ENCODE results near the gene KCNIP1.

The KCNIP1 gene

DNA sequence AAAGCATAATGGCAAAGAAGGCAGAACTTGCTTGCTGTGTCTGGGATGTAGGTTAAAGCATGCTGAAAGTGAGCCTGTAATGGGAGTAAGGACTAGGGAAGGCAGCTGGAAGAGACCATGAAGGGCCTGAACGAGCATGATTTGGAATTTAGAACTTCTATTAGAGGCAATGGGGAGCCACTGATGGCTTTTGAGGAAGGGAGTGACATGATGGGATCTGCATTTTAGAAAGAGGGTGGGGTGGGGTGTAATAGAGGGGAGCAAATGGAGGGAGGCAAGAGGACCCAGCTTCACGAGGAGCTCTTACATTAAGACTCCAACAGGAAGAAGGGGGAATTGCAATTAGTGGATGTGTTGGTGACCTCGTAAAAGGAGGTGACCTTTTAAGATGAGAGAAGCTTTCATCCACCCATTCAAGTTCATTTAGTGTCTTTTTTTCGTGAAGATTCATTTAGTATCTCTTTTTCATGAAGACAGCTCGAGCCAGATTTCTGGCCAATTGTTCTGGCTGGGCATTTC is 266.1 kb downstream of the KCNIP1 start:
- no peaks in the 10 kb centered on the region for H3K27me3 ChIP-seq (ENCODE audit: insufficient read depth, low read length)
- no peak overlapping the region for H3K14ac ChIP-seq (ENCODE audit: low read length)
- no peak overlapping the region for H3K4me3 ChIP-seq (ENCODE audit: low read depth, low read length)
- H2BK5ac ChIP-seq (ENCODE audit: low read depth, low read length, poor library complexity): no peak overlapping the region
- H3K4me2 ChIP-seq (ENCODE audit: low read length): no peak overlapping the region
- H2BK12ac ChIP-seq (ENCODE audit: low read length): no peak overlapping the region
- H3K79me2 ChIP-seq (ENCODE audit: control insufficient read depth, insufficient read depth, low read length, poor library complexity): no peaks in the 10 kb centered on the region
- no peak overlapping the region for H3K18ac ChIP-seq (ENCODE audit: low read length)
- no peak for DNase-seq
- no peak overlapping the region for H4K91ac ChIP-seq (ENCODE audit: low read depth, low read length)
- no peak overlapping the region for H3K23ac ChIP-seq (ENCODE audit: low read length)
- H3K4ac ChIP-seq (ENCODE audit: low read depth, low read length): no peak overlapping the region
- no peak overlapping the region for H2AFZ ChIP-seq (ENCODE audit: insufficient read depth, low read length, poor library complexity)
- H3K36me3 ChIP-seq (ENCODE audit: control insufficient read depth in 1 of 2, insufficient read depth in 2 of 2, low read length in 2 of 2): no peaks in the 10 kb centered on the region
- no peak overlapping the region for H3K27ac ChIP-seq (ENCODE audit: low read depth, low read length)
- no peak overlapping the region for H4K8ac ChIP-seq (ENCODE audit: low read depth, low read length)
- no peak overlapping the region for H4K12ac ChIP-seq (ENCODE audit: low read depth, low read length)
- H3K79me1 ChIP-seq (ENCODE audit: low read length): peaks cover 9% of the 10 kb centered on the region
- no peak overlapping the region for H2AK5ac ChIP-seq (ENCODE audit: low read length)
- no peak overlapping the region for H2BK120ac ChIP-seq (ENCODE audit: insufficient read depth, low read length, poor library complexity)
- WGBS (ENCODE audit: extremely low coverage, insufficient coverage, insufficient read length): no CpG with 5 or more reads among the region's 5 CpGs
- no peak overlapping the region for H3K9ac ChIP-seq (ENCODE audit: low read length)
- no peaks in the 10 kb centered on the region for H3K9me3 ChIP-seq (ENCODE audit: insufficient read depth, low read depth, low read length)
- H3K4me1 ChIP-seq (ENCODE audit: control insufficient read depth in 1 of 2, insufficient read depth in 2 of 2, low read length in 2 of 2): peaks cover 15 to 17% of the 10 kb centered on the region in 2 experiments

DNA sequence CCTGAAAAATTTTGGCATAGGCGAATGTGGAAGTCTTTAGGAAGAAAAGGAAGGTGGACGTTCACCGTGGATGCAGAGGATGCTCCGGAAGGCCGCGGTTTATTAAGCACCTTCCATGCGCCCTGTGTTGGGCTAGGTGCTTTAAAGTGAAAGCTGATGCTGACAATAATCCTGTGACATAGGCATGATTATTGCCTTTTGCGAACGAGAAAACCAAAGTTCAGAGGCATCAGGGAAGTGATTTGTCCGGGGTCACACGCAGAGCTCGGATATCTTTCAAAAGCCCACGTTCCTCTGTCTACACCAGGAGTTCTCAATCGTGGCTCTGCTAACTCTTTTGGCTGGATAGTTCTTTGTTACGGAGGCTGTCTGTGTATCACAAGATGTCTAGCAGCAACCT is 267.7 kb downstream of the KCNIP1 start:
- Histone ChIP-seq H3K23ac (ENCODE audit: low read length) (no peak overlapping the region), H3K4me2 (ENCODE audit: low read length) (no peak overlapping the region), H3K27me3 (ENCODE audit: insufficient read depth, low read length) (no peaks in the 10 kb centered on the region), H2BK5ac (ENCODE audit: low read depth, low read length, poor library complexity) (no peak overlapping the region), H3K4ac (ENCODE audit: low read depth, low read length) (no peak overlapping the region), H3K79me1 (ENCODE audit: low read length) (peaks cover 14% of the 10 kb centered on the region), H3K14ac (ENCODE audit: low read length) (no peak overlapping the region), H2BK12ac (ENCODE audit: low read length) (no peak overlapping the region), H3K4me1 (ENCODE audit: control insufficient read depth in 1 of 2, insufficient read depth in 2 of 2, low read length in 2 of 2) (peaks cover 17 to 22% of the 10 kb centered on the region in 2 experiments), H3K18ac (ENCODE audit: low read length) (no peak overlapping the region), H3K9me3 (ENCODE audit: insufficient read depth, low read depth, low read length) (no peaks in the 10 kb centered on the region), H3K36me3 (ENCODE audit: control insufficient read depth in 1 of 2, insufficient read depth in 2 of 2, low read length in 2 of 2) (no peaks in the 10 kb centered on the region), H4K8ac (ENCODE audit: low read depth, low read length) (no peak overlapping the region), H4K12ac (ENCODE audit: low read depth, low read length) (no peak overlapping the region), H2BK120ac (ENCODE audit: insufficient read depth, low read length, poor library complexity) (no peak overlapping the region), H2AFZ (ENCODE audit: insufficient read depth, low read length, poor library complexity) (no peak overlapping the region), H3K9ac (ENCODE audit: low read length) (no peak overlapping the region), H3K4me3 (ENCODE audit: low read depth, low read length) (no peak overlapping the region), H2AK5ac (ENCODE audit: low read length) (no peak overlapping the region), H4K91ac (ENCODE audit: low read depth, low read length) (no peak overlapping the region), H3K27ac (ENCODE audit: low read depth, low read length) (no peak overlapping the region), H3K79me2 (ENCODE audit: control insufficient read depth, insufficient read depth, low read length, poor library complexity) (no peaks in the 10 kb centered on the region)
- WGBS (ENCODE audit: extremely low coverage, insufficient coverage, insufficient read length): no CpG with 5 or more reads among the region's 15 CpGs
- no peak for DNase-seq

DNA sequence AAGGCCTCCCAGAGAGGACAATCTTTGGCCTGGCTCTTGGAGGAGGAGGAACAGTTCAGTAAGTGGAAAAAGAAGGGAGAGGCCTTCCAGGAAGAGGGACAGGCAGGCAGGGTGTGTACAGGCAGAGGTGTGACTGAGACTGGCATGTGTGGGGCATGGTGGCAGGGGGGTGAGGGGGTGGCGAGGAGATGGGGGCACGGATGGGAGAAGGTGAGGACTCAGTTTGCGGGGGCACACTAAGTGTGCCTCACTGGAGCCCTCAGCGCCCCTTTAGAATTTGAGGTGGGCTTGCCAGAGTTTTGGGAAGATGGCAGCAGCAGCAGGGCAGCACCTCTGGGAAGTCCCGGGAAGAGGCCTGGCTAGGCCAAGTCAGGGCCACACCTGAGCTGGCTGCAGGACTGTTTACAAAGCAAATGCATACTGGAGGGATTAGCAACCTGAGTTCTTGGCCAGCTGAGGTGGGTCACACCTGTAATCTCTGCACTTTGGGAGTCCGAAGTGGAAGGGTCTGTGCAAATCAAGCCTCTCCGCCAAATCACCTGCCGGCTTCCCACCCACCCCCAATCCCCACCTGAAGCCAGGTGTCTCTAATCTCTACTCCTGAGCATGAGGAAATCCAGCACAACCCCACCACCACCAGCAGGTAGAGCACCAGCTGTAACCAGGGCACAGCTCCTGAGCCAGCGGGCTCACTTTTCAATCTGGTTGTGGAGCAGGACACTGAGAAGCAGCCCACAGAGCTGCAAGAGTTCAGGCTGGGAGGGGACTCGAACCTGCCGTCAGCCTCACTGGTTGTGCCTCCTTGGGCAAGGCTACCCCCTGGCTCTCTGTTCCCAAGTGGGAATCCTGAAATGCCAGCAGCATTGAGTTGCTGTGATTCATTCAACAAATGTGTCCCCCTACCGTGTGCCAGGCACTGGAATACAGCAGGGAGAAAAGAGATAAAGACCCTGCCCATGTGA is 269.5 kb downstream of the KCNIP1 start:
- H3K4me1 ChIP-seq (ENCODE audit: control insufficient read depth in 1 of 2, insufficient read depth in 2 of 2, low read length in 2 of 2): peaks cover 13 to 17% of the 10 kb centered on the region in 2 experiments
- peak overlapping the region; percentile 30 for H3K18ac ChIP-seq (ENCODE audit: low read length)
- H3K79me2 ChIP-seq (ENCODE audit: control insufficient read depth, insufficient read depth, low read length, poor library complexity): no peaks in the 10 kb centered on the region
- H3K79me1 ChIP-seq (ENCODE audit: low read length): peaks cover 18% of the 10 kb centered on the region
- H4K8ac ChIP-seq (ENCODE audit: low read depth, low read length): no peak overlapping the region
- H3K4me3 ChIP-seq (ENCODE audit: low read depth, low read length): no peak overlapping the region
- no peaks in the 10 kb centered on the region for H3K27me3 ChIP-seq (ENCODE audit: insufficient read depth, low read length)
- WGBS (ENCODE audit: extremely low coverage, insufficient coverage, insufficient read length): no CpG with 5 or more reads among the region's 12 CpGs
- no peak overlapping the region for H3K9ac ChIP-seq (ENCODE audit: low read length)
- H2BK120ac ChIP-seq (ENCODE audit: insufficient read depth, low read length, poor library complexity): no peak overlapping the region
- no peak overlapping the region for H3K14ac ChIP-seq (ENCODE audit: low read length)
- peak overlapping the region; percentile 30 for H2AK5ac ChIP-seq (ENCODE audit: low read length)
- no peak overlapping the region for H3K23ac ChIP-seq (ENCODE audit: low read length)
- H2BK5ac ChIP-seq (ENCODE audit: low read depth, low read length, poor library complexity): no peak overlapping the region
- no peaks in the 10 kb centered on the region for H3K9me3 ChIP-seq (ENCODE audit: insufficient read depth, low read depth, low read length)
- no peak overlapping the region for H3K4me2 ChIP-seq (ENCODE audit: low read length)
- H3K36me3 ChIP-seq (ENCODE audit: control insufficient read depth in 1 of 2, insufficient read depth in 2 of 2, low read length in 2 of 2): no peaks in the 10 kb centered on the region
- H2AFZ ChIP-seq (ENCODE audit: insufficient read depth, low read length, poor library complexity): no peak overlapping the region
- no peak overlapping the region for H4K12ac ChIP-seq (ENCODE audit: low read depth, low read length)
- H2BK12ac ChIP-seq (ENCODE audit: low read length): peak overlapping the region; percentile 32
- no peak overlapping the region for H3K27ac ChIP-seq (ENCODE audit: low read depth, low read length)
- no peak overlapping the region for H3K4ac ChIP-seq (ENCODE audit: low read depth, low read length)
- peak overlapping the region; percentile 40 for H4K91ac ChIP-seq (ENCODE audit: low read depth, low read length)
- no peak for DNase-seq

DNA sequence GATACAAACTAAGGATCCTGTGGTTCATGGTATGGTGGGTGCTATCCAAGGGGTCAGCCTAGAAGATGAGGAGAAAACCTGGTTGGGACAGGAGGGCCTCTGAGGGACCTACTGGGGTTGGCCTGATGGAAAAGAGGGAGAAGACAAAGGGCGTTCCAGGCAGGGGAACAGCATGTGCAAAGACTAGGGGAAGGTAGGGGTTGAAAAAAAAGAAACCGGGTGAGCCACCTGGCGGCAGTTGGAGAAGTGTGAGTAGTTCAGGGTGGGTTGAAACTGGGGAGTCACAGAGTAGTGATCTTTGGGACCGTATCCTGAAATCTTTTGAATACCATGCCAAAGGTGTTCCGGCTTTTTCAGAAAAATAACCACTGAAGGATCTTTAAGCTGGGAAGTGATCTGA is 271.0 kb downstream of the KCNIP1 start:
- Histone ChIP-seq H2BK120ac (ENCODE audit: insufficient read depth, low read length, poor library complexity) (peak overlapping the region; percentile 39), H3K23ac (ENCODE audit: low read length) (no peak overlapping the region), H3K18ac (ENCODE audit: low read length) (peak overlapping the region; percentile 39), H3K4me2 (ENCODE audit: low read length) (no peak overlapping the region), H3K4ac (ENCODE audit: low read depth, low read length) (no peak overlapping the region), H3K27ac (ENCODE audit: low read depth, low read length) (no peak overlapping the region), H3K9ac (ENCODE audit: low read length) (no peak overlapping the region), H3K4me1 (ENCODE audit: control insufficient read depth in 1 of 2, insufficient read depth in 2 of 2, low read length in 2 of 2) (peaks cover 15% of the 10 kb centered on the region in 2 experiments), H2AFZ (ENCODE audit: insufficient read depth, low read length, poor library complexity) (no peak overlapping the region), H4K91ac (ENCODE audit: low read depth, low read length) (peak overlapping the region; percentile 45), H3K4me3 (ENCODE audit: low read depth, low read length) (no peak overlapping the region), H3K14ac (ENCODE audit: low read length) (peak overlapping the region; percentile 28), H4K8ac (ENCODE audit: low read depth, low read length) (peak overlapping the region; percentile 26), H3K27me3 (ENCODE audit: insufficient read depth, low read length) (no peaks in the 10 kb centered on the region), H4K12ac (ENCODE audit: low read depth, low read length) (no peak overlapping the region), H2BK5ac (ENCODE audit: low read depth, low read length, poor library complexity) (peak overlapping the region; percentile 71), H3K36me3 (ENCODE audit: control insufficient read depth in 1 of 2, insufficient read depth in 2 of 2, low read length in 2 of 2) (no peaks in the 10 kb centered on the region), H2BK12ac (ENCODE audit: low read length) (peak overlapping the region; percentile 55), H3K9me3 (ENCODE audit: insufficient read depth, low read depth, low read length) (no peaks in the 10 kb centered on the region), H3K79me1 (ENCODE audit: low read length) (peaks cover 18% of the 10 kb centered on the region), H2AK5ac (ENCODE audit: low read length) (no peak overlapping the region), H3K79me2 (ENCODE audit: control insufficient read depth, insufficient read depth, low read length, poor library complexity) (no peaks in the 10 kb centered on the region)
- DNase-seq: no peak
- WGBS (ENCODE audit: extremely low coverage, insufficient coverage, insufficient read length): no CpG with 5 or more reads among the region's 5 CpGs

Data from trophoblast cell (in vitro differentiated cells and primary cell).